Fibroblast of lung (primary cell): Measurements from ENCODE around the gene RAB1B.

Source experiments
- CTCF ChIP-seq, 2 donors: IDR thresholded peaks in 1 of 2; conservative IDR thresholded peaks in 1 of 2; 1 replicate in 1 of 2; 2 replicates in 1 of 2; pipeline ENCODE4 v1.5.1; 2011 to 2012; ENCODE audit warnings: low read length in 2 of 2, control low read depth in 1 of 2, inconsistent platforms in 1 of 2, low read depth in 1 of 2, mild to moderate bottlenecking in 1 of 2
- EZH2 ChIP-seq: IDR thresholded peaks from 2 replicates; pipeline ENCODE4 v1.5.1; 2012; ENCODE audit warnings: low read length, control low read depth, mild to moderate bottlenecking; ENCODE audit errors: missing control alignments

- TF ChIP-seq CTCF (conservative IDR thresholded peaks at IDR 0.05 in 1 of 2, IDR thresholded peaks at IDR 0.05 in 1 of 2; ENCODE audit: low read depth in 1 of 2, low read length in 2 of 2) (no peak), EZH2 (no peak)
Observed at GRCh38 chr11:66294626-66295620, 26.5 kb downstream of the RAB1B start.
